Glomerular visceral epithelial cell (primary cell): ENCODE measurements around the gene H6PD.

Experiments used
- DNase-seq: peaks from one replicate; pipeline ENCODE4 v3.0.0-alpha.2; 2016; ENCODE audit errors: extremely low spot score

H6PD gene

GRCh38 chr1:9234223-9235095 lies at the start of gene H6PD:
H6PD (plus strand) TSS chr1:9234774; CDS start chr1:9244935, 10,161 bp downstream.
- peak; percentile 87 for DNase-seq

- no peak for DNase-seq
Observed at GRCh38 chr1:9186082-9186859, 48.3 kb upstream of the H6PD start.

DNA sequence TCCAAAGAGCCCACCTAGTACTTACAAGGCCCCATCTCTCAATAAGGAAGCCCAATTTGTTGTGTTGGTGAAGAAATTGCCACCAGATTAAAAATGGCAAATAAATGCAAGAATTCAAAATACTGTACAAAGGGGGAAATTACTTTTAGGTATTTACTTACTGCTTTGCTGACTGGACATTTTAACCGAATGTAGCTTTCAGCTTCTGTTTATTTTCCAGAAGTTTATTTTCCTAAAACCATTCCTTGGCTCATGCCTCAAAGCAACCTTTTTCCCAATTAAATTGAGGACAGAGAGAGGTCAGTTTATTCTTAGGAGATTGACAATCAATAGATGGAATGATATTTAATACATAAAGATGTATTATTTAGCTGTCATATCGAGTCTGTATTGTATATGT lies 47.6 kb upstream of the H6PD start:
- DNase-seq: no peak

GRCh38 chr1:9190234-9190633 lies 44.3 kb upstream of the H6PD start:
- no peak for DNase-seq

- DNase-seq: no peak
Observed at GRCh38 chr1:9191231-9191630, 43.3 kb upstream of the H6PD start.

- no peak for DNase-seq
Observed at GRCh38 chr1:9192578-9193232, 41.9 kb upstream of the H6PD start.

DNA sequence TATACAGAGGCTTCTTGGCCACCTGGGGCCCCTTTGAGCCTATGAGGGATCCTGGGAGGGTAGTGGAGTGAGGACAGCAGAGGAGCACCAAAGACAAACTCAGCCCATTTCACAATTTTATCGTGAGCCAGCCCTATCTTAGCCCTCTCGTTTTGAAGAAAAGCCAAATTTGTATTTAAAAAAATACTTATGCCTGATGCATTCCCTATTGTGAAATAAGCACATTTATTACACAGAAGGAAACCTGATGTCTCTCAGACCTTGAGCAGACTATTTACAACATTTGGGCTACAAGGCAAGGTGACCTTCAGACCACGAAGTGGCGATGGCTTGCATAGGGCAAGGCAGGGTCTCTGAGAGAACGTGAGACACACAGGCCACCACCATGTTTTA lies 41.3 kb upstream of the H6PD start:
- DNase-seq: no peak

DNA sequence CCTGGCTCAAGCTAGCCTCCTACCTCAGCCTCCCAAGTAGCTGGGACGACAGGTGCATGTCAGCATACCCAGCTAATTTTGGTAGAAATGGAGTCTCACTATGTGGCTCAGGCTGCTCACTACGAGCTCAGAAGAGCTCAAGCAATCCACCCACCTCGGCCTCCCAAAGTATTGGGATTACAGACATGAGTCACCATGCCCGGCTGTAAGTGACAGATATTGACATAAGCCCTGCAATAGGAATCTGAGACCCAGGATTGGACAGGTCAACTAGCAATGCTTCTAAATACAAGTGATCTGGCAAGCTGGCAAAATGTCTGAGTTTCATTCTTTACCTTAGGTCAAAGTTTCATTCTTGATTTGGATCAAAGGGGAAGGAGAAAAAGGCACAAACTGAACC lies 40.5 kb upstream of the H6PD start:
- DNase-seq: no peak

DNA sequence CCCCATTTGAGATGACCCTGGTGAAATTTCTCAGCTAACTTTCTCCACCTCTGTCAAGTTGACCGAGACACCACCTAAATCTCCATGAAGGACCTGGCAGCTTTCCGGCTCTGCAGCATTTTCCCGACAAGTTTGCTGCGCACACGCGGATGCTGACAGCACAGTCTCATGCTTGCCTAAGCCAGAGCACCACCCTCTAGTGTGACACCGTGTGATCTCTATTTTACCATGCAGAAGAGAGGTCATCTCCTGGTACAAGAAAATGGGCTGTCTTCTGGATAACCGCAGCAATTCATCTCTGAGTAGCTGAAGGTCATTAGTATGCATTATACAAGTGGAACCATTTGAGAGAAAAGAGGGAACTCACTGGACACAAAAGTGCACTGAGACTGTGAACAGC lies 38.9 kb upstream of the H6PD start:
- no peak for DNase-seq

DNA sequence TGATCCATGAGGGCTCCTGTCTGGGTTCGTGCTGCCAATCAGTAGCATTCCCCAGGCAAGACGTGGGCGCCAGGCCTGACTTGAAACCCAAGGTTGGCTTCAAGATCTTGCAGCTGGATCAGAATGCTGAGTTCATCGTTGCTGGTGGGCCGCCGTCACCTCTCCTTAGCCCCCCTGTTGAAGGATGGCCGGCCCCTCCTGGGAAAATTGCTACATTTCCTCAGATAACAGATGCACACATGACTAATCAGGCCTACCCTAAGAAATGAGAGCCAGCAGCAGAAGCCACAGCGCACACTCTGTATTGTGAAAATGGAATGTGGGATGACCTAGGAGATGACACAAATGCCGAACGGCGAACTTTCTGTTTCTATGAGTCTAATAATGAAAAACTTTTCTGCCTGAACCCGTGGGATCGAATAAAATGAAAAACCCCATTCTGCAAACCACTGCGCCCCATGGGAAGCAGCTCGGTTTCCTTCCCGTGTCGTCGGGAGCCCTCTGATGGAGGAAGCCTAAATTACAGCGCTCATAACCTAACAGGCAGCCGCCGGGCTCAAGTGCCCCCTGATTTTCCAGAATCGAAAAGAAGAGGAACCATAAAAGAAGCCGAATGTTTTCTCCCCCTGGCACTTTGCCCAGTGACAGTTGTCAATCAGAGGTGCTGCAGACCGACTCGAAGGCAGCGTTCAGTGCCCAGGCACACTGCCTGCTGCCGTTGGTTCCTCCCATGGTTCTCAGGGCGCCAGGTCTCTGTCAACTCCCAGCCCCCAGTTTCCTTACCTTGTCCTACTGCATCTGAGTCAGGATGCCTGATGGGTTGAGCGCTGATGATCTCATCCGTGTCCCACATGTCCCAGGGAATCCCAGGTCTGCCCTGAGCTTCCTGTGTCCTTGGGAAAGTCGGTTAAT lies 38.2 kb upstream of the H6PD start:
- peak; percentile 74 for DNase-seq

DNA sequence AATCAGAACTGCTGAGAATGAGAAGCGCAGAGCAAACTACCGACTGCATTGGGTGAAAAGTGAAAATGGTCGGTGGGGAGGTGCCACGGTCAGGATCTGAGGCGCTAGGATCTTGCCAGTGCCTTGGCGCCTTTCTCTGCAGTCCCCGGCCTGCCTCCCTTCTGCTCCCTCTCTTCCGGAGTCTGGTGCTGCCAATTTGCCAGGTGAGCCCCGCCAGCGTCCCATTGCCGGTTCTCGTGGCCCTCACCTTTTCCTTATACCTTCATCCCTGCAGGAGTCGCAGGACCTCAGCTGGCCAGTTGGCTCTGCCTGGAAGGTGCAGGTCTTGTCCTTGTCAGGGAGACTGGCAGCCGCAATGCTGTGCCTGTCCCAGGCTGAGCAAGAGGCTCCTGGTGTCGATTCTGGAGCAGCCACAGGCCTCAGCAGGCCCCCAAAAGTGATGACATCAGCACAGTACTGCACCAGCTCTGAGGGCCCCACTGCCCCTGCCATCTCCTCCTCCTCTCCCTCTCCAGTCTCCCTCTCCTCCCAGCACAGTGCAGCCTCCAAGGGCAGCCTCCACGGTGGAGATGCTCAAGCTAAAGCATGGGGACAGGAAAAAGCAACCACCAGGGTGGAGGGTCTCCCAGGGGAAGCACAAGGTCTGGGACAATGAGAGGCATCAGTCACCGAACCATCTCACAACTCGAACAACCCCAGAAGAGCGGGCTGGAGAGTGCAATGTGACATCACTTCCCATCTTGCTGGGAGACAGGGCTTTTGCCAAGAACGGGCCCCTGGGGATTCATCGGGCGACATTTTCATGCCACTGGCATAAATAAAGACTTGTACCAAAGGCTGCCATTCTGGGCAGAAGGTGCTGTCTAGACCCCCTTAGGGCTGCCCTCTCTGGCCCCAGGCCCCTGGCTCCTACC lies 37.1 kb upstream of the H6PD start:
- no peak for DNase-seq

DNA sequence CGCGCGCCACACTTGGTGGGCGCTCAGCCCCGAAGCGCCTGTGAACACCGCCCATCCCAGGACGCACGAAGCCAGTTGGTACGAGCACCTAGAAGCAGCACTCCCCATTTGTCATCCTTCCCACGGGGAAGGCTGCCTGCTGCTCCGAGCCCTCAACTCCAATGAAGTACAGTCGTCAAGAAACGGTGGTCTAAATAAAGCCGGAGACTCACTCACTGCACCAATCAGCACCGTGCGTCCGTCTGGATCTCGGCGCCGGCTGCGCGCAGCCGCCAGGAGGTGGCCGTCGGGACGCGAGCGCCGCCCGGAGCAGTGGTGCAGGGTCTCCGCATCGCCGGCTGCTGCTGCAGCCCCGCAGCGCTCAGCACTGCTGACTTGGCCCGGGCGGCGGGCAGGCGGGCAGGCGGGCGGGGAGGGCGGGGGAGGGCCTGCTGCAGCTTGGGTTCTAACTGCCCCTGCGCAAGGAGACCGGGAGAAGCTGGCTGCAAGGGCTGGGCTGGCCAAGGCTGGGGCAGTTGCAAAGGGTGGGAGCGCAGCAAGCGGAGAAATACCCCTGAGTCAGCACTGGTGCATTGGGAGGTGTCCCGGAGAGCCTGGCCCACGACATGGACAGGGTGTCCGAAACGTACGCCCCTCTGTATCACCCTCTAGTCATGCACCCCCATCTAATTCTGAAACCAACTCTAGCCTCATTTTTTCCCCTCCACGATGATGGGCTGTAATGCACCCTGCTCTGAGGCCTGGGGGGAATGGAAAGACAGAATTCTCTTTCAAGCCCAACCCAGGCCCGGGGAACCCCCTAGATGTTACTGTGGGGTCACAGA lies 35.8 kb upstream of the H6PD start:
- no peak for DNase-seq

DNA sequence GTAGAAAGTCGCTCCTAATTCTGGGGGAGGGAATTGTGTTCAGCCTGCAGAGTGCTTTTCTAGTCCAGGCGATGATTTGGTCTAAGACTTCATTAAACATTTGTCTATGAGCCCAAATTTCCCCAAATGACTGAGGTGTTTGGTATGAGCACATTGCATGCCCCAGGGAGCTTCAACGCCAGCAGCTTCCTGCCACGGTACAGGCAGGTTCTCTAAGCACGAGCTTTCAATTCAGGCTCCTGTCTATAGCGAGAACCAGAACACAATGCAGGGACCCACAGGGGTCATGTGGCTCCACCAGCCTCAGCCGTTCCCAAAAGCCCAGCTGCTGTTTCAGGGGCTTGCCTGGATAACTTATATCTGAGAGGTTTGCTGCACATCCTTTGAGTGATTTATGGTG lies 34.1 kb upstream of the H6PD start:
- no peak for DNase-seq

GRCh38 chr1:9201401-9202239 lies 33.0 kb upstream of the H6PD start:
- peak; percentile 67 for DNase-seq

DNA sequence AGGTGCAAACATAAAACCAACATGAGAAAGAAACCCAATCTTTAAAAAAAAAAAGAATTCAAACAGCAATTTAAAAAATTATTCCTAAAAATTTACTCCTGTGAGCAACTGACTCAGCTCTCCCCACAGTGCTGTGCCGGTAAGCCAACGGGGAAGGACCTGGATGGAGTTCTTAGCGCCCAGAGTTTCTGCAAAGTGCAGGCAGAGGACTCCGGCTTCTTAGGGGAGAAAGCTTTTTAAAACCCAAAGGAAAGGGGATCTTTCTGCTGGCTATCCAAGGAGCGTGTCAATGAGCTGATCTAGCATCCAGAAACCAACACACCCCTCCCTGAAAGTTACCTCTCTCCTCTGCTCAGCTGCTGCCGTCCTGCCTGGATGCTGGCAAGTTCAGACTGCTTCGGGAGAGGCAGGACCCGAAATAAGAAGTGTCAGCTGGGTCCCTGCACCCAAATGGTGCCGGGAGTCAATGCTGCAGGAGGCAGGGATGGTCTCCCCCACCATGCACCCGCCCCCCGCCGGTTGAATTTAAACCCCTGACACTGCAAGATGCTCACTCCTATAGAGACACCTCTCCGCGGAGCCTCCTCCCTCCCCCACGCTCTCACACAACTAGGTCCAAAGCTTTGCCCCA lies 32.2 kb upstream of the H6PD start:
- no peak for DNase-seq

DNA sequence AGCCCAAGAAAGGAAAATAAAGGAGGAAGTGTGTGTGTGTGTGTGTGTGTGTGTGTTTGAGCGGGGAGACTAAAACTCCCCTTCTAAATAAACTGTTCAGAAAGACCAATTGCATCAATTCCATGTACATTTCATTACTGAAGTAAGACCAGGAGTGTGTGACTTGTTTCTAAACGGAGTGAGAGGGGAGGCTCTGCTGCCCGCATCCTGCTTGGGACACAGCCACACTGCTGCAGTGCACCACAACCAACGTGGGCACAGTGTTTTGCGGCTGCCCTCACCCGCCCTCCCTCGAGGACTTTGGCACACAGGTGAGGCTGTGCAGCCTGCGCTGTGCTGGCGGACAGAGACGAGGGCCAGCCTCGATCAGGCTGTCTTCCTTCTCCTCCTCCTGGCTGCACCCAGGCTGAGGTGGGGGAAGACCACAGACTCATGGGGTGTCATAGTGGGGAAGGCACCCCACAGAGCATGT lies 31.0 kb upstream of the H6PD start:
- no peak for DNase-seq

DNA sequence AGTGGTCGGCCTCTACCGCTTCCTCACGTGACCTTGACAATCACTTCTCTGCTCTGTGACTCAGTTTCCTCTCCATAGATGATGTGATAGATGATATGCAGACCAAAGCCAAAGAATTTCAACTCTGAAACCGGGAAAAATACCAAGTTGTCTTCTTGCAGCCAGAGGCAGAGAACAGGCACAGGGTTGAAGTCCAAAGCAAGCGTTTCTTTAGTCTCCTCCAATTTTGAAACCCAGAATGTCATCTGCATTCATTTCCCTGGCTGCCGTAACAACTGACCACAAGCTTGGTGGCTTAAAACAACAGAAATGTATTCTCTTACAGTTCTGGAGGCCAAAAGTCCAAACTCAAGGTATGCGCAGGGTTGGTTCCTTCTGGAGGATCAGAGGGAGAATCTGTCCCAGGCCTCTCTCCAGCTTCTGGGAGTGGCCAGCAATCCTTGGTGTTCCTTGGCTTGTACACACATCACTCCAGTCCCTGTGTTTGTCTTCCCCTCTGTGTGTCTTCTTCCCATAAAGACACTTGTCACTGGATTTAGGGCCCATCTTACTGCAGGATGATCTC lies 30.3 kb upstream of the H6PD start:
- DNase-seq: no peak

DNA sequence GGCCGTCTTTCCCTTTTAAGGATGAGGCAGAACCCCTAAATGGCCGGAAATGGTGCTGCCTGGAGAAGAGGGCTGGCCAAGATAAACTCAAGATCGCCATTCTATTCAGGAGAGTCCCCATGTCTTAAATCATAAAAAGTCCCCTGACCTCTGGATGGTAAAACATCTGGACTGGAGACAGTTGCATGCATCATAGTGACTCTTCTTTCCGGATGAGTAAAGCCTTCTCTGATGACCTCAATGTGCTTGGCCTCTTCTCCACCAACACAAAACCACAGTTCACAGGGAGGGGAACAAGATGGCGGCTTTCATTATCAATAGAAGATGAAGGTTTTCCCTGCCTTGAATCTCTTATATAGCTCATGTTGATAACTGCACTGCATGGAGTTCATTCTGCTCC lies 27.5 kb upstream of the H6PD start:
- peak; percentile 47 for DNase-seq
